Measurements from ENCODE around the gene ACVR2A. TPM values are rescaled to one million over a fixed set of nuclear protein-coding genes. Genes with fewer than 3 reads are reported as not detected.

The ACVR2A gene
- total RNA-seq, 1 experiment from 2014 or later: 8.2 TPM

DNA sequence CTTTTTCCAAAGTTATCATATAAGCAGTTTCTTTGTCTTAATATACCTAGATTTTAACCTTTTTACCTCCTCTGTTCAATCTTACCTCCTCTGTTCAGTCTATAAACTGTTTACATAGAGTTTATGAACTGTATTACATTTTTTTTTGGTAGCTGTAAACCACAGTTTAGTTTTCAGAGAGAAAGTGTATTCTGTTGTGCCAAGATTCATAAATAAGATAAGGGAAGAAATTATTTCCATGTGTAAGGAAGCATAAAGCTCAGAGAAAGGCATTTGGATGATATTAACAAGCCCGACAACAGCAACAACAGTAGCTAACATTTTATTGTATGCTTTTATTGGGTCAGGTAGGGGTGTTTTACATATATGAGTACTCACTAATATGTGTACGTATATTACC lies 71.2 kb downstream of the ACVR2A start:
- intact Hi-C loops (cut with micrococcal nuclease; ENCODE audit: unreplicated experiment) (loop anchor here (10.0 kb wide), 1 partner anchor 831 kb away; no protein-coding TSS in a partner anchor), in situ Hi-C loops (cut with HindIII; ENCODE audit: low pct_unique_long_range_greater_than_20kb, low sequenced_read_pairs) (no loop called here)
- H3K4me1 ChIP-seq (ENCODE audit: control insufficient read depth, insufficient read depth, low read length): no peaks in the 10 kb centered on the region
- no peaks in the 10 kb centered on the region for H3K9me3 ChIP-seq (ENCODE audit: control insufficient read depth, insufficient read depth, low read depth, low read length)
- H3K4me3 ChIP-seq (ENCODE audit: low read depth in 2 of 2, low read length in 2 of 2): no peak overlapping the region
- TF ChIP-seq, protein P1, sequence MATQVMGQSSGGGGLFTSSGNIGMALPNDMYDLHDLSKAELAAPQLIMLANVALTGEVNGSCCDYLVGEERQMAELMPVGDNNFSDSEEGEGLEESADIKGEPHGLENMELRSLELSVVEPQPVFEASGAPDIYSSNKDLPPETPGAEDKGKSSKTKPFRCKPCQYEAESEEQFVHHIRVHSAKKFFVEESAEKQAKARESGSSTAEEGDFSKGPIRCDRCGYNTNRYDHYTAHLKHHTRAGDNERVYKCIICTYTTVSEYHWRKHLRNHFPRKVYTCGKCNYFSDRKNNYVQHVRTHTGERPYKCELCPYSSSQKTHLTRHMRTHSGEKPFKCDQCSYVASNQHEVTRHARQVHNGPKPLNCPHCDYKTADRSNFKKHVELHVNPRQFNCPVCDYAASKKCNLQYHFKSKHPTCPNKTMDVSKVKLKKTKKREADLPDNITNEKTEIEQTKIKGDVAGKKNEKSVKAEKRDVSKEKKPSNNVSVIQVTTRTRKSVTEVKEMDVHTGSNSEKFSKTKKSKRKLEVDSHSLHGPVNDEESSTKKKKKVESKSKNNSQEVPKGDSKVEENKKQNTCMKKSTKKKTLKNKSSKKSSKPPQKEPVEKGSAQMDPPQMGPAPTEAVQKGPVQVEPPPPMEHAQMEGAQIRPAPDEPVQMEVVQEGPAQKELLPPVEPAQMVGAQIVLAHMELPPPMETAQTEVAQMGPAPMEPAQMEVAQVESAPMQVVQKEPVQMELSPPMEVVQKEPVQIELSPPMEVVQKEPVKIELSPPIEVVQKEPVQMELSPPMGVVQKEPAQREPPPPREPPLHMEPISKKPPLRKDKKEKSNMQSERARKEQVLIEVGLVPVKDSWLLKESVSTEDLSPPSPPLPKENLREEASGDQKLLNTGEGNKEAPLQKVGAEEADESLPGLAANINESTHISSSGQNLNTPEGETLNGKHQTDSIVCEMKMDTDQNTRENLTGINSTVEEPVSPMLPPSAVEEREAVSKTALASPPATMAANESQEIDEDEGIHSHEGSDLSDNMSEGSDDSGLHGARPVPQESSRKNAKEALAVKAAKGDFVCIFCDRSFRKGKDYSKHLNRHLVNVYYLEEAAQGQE (IDR thresholded peaks at IDR 0.05; ENCODE audit: insufficient read depth in 1 of 2, low read depth in 2 of 2, low read length in 1 of 2): no peak
- no peak for TF ChIP-seq TCF7L2 (IDR thresholded peaks at IDR 0.05; ENCODE audit: low read depth, low read length)
- POLR2A ChIA-PET: no interaction called here
- DNase-seq (ENCODE audit: low read depth, low spot score) (no peak), ATAC-seq (no peak)
- CTCF ChIA-PET: no interaction called here
- no peaks in the 10 kb centered on the region; the same call in 1 of the 2 replicates for H3K36me3 ChIP-seq (ENCODE audit: control insufficient read depth, insufficient read depth, low read length)
- BruUV-seq (replicated peaks): no TSS peak
- H3K27ac ChIP-seq (ENCODE audit: low read length): no peak overlapping the region
- H3K27me3 ChIP-seq (ENCODE audit: control insufficient read depth, insufficient read depth, low read length): no peaks in the 10 kb centered on the region

DNA sequence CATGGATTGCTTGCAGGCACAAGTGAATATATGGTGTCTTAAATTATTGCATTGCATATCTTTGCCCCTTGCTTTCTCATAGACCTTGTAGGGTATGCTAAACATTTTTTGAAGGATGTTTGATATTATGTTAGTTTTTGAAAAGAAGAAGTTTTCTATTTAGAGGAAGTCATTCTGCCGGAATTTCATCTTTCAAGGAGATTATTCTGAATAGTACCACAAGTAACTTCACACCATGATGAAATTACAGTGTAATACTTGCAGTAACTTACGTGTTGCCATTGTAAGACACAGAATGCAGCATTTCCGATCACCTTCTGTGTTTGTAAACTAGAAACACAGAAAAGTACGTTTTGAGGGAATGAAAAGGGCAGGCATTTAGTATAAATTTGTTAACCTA lies 71.9 kb downstream of the ACVR2A start:
- POLR2A ChIA-PET: no interaction called here
- TF ChIP-seq, protein P2, sequence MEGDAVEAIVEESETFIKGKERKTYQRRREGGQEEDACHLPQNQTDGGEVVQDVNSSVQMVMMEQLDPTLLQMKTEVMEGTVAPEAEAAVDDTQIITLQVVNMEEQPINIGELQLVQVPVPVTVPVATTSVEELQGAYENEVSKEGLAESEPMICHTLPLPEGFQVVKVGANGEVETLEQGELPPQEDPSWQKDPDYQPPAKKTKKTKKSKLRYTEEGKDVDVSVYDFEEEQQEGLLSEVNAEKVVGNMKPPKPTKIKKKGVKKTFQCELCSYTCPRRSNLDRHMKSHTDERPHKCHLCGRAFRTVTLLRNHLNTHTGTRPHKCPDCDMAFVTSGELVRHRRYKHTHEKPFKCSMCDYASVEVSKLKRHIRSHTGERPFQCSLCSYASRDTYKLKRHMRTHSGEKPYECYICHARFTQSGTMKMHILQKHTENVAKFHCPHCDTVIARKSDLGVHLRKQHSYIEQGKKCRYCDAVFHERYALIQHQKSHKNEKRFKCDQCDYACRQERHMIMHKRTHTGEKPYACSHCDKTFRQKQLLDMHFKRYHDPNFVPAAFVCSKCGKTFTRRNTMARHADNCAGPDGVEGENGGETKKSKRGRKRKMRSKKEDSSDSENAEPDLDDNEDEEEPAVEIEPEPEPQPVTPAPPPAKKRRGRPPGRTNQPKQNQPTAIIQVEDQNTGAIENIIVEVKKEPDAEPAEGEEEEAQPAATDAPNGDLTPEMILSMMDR (IDR thresholded peaks at IDR 0.05): no peak
- TF ChIP-seq POLR2AphosphoS5 (IDR thresholded peaks at IDR 0.05; ENCODE audit: low read depth, low read length): no peak
- TF ChIP-seq TCF7L2 (IDR thresholded peaks at IDR 0.05; ENCODE audit: low read depth, low read length): no peak
- no peak for TF ChIP-seq SIN3A (IDR thresholded peaks at IDR 0.05; ENCODE audit: borderline replicate concordance, insufficient read depth, low read depth, low read length)
- TF ChIP-seq, protein P1 (IDR thresholded peaks at IDR 0.05; ENCODE audit: insufficient read depth in 1 of 2, low read depth in 2 of 2, low read length in 1 of 2): no peak
- H3K36me3 ChIP-seq (ENCODE audit: control insufficient read depth, insufficient read depth, low read length): no peaks in the 10 kb centered on the region; the same call in 1 of the 2 replicates
- DNase-seq (ENCODE audit: low read depth, low spot score): no peak
- no peak for ATAC-seq
- in situ Hi-C loops (cut with HindIII; ENCODE audit: low pct_unique_long_range_greater_than_20kb, low sequenced_read_pairs) (no loop called here), intact Hi-C loops (cut with micrococcal nuclease; ENCODE audit: unreplicated experiment) (loop anchor here (10.0 kb wide), 1 partner anchor 832 kb away; no protein-coding TSS in a partner anchor)
- CTCF ChIA-PET: no interaction called here
- no peaks in the 10 kb centered on the region for H3K9me3 ChIP-seq (ENCODE audit: control insufficient read depth, insufficient read depth, low read depth, low read length)
- no peak overlapping the region for H3K27ac ChIP-seq (ENCODE audit: low read length)
- no peak overlapping the region for H3K4me3 ChIP-seq (ENCODE audit: low read depth in 2 of 2, low read length in 2 of 2)
- H3K27me3 ChIP-seq (ENCODE audit: control insufficient read depth, insufficient read depth, low read length): no peaks in the 10 kb centered on the region
- no peaks in the 10 kb centered on the region for H3K4me1 ChIP-seq (ENCODE audit: control insufficient read depth, insufficient read depth, low read length)
- BruUV-seq (replicated peaks): no TSS peak
